Epithelial cell of esophagus (primary cell): ENCODE measurements around the gene RNF126.

Experiments
- DNase-seq: peaks from one replicate; pipeline ENCODE4 v3.0.0; 2010; ENCODE audit warnings: low read depth
- H3K4me3 ChIP-seq: 2 replicates; pipeline ENCODE4 v1.5.1; 2011; ENCODE audit warnings: mild to moderate bottlenecking, low read length, control low read depth
- CTCF ChIP-seq: IDR thresholded peaks from 2 replicates; pipeline ENCODE4 v1.5.1; 2011; ENCODE audit warnings: low read depth, mild to moderate bottlenecking, low read length, control low read depth, inconsistent platforms; ENCODE audit not compliant: insufficient read depth; ENCODE audit errors: missing control alignments

Gene RNF126

GRCh38 chr19:690203-690602 is 27.2 kb upstream of the RNF126 start:
- TF ChIP-seq CTCF = no peak
- DNase-seq = no peak
- H3K4me3 ChIP-seq = no peak overlapping the region

GRCh38 chr19:688992-689391 is 26.0 kb upstream of the RNF126 start:
- DNase-seq = no peak
- TF ChIP-seq CTCF = no peak
- H3K4me3 ChIP-seq = no peak overlapping the region

GRCh38 chr19:688214-688613 is 25.2 kb upstream of the RNF126 start:
- no peak for TF ChIP-seq CTCF
- DNase-seq = no peak
- H3K4me3 ChIP-seq = no peak overlapping the region

GRCh38 chr19:687569-688166 is 24.7 kb upstream of the RNF126 start:
- no peak for DNase-seq
- TF ChIP-seq CTCF = no peak
- no peak overlapping the region for H3K4me3 ChIP-seq

- no peak overlapping the region for H3K4me3 ChIP-seq
- no peak for DNase-seq
- TF ChIP-seq CTCF = no peak
Observed at GRCh38 chr19:686589-687297, 23.7 kb upstream of the RNF126 start.

- H3K4me3 ChIP-seq = no peak overlapping the region
- no peak for DNase-seq
- TF ChIP-seq CTCF = no peak
Observed at GRCh38 chr19:685454-685931, 22.5 kb upstream of the RNF126 start.
